BLaER1 (cell line): ENCODE measurements around the gene AKAP4.

Experiments used
- H3K27ac ChIP-seq: shearing (Covaris generic); formaldehyde crosslinking; 2 replicates; pipeline ENCODE4 v1.8.1; 2022
- H3K27me3 ChIP-seq: shearing (Covaris generic); formaldehyde crosslinking; 2 replicates; pipeline ENCODE4 v1.8.1; 2022
- H3K36me3 ChIP-seq: shearing (Covaris generic); formaldehyde crosslinking; 2 replicates; pipeline ENCODE4 v1.8.1; 2022
- H3K4me1 ChIP-seq: shearing (Covaris generic); formaldehyde crosslinking; 2 replicates; pipeline ENCODE4 v1.8.1; 2022
- H3K4me2 ChIP-seq: shearing (Covaris generic); formaldehyde crosslinking; 2 replicates; pipeline ENCODE4 v1.8.1; 2022
- H3K4me3 ChIP-seq: shearing (Covaris generic); formaldehyde crosslinking; 2 replicates; pipeline ENCODE4 v1.8.1; 2022
- H3K9ac ChIP-seq: shearing (Covaris generic); formaldehyde crosslinking; 2 replicates; pipeline ENCODE4 v1.8.1; 2022
- H3K9me3 ChIP-seq: shearing (Covaris generic); formaldehyde crosslinking; 2 replicates; pipeline ENCODE4 v1.8.1; 2022
- H4K20me1 ChIP-seq: shearing (Covaris generic); formaldehyde crosslinking; 2 replicates; pipeline ENCODE4 v1.8.1; 2022
- Cebpa-rat ChIP-seq: shearing (Covaris generic); IDR thresholded peaks from 2 replicates; pipeline ENCODE4 v1.8.1; 2022

The AKAP4 gene

GRCh38 chrX:50169717-50170116 is 31.1 kb downstream of the AKAP4 start:
- Histone ChIP-seq H3K4me1 (no peaks in the 10 kb centered on the region), H3K4me3 (no peak overlapping the region), H3K9ac (no peak overlapping the region), H3K27ac (no peak overlapping the region), H3K4me2 (no peak overlapping the region), H4K20me1 (peaks cover 6% of the 10 kb centered on the region; the same call in 1 of the 2 replicates), H3K27me3 (peaks cover 90% of the 10 kb centered on the region), H3K36me3 (no peaks in the 10 kb centered on the region), H3K9me3 (0 out of 2 replicates have a peak, but pooled peaks cover 5% of the 10 kb centered on the region)
- TF ChIP-seq Cebpa-rat, result no peak

GRCh38 chrX:50168241-50168687 is 32.5 kb downstream of the AKAP4 start:
- Histone ChIP-seq H3K36me3 (no peaks in the 10 kb centered on the region), H3K9ac (no peak overlapping the region), H3K4me3 (no peak overlapping the region), H3K4me1 (no peaks in the 10 kb centered on the region), H3K27ac (no peak overlapping the region), H3K4me2 (no peak overlapping the region), H3K27me3 (peaks cover 75% of the 10 kb centered on the region), H4K20me1 (peaks cover 6% of the 10 kb centered on the region; the same call in 1 of the 2 replicates), H3K9me3 (no peaks in the 10 kb centered on the region)
- no peak for TF ChIP-seq Cebpa-rat

GRCh38 chrX:50167366-50167765 is 33.4 kb downstream of the AKAP4 start:
- H3K27me3 ChIP-seq, result peaks cover 66% of the 10 kb centered on the region
- peaks cover 6% of the 10 kb centered on the region; the same call in 1 of the 2 replicates for H4K20me1 ChIP-seq
- no peaks in the 10 kb centered on the region for H3K4me1 ChIP-seq
- no peaks in the 10 kb centered on the region for H3K9me3 ChIP-seq
- no peak overlapping the region for H3K9ac ChIP-seq
- no peaks in the 10 kb centered on the region for H3K36me3 ChIP-seq
- TF ChIP-seq Cebpa-rat, result no peak
- H3K27ac ChIP-seq, result no peak overlapping the region
- no peak overlapping the region for H3K4me3 ChIP-seq
- no peak overlapping the region for H3K4me2 ChIP-seq

- Histone ChIP-seq H3K4me1 (no peaks in the 10 kb centered on the region), H3K4me3 (no peak overlapping the region), H3K27me3 (peaks cover 54% of the 10 kb centered on the region), H4K20me1 (peaks cover 6% of the 10 kb centered on the region; the same call in 1 of the 2 replicates), H3K9me3 (no peaks in the 10 kb centered on the region), H3K27ac (no peak overlapping the region), H3K4me2 (no peak overlapping the region), H3K9ac (no peak overlapping the region), H3K36me3 (no peaks in the 10 kb centered on the region)
- no peak for TF ChIP-seq Cebpa-rat
Measured at GRCh38 chrX:50165727-50166126, 35.1 kb downstream of the AKAP4 start.

GRCh38 chrX:50161127-50161526 is 39.7 kb downstream of the AKAP4 start:
- TF ChIP-seq Cebpa-rat, result no peak
- no peak overlapping the region for H3K4me2 ChIP-seq
- no peak overlapping the region for H3K9ac ChIP-seq
- peaks cover 2% of the 10 kb centered on the region; the same call in 1 of the 2 replicates for H3K9me3 ChIP-seq
- no peak overlapping the region for H3K27ac ChIP-seq
- no peaks in the 10 kb centered on the region for H3K4me1 ChIP-seq
- no peaks in the 10 kb centered on the region for H3K36me3 ChIP-seq
- peaks cover 5% of the 10 kb centered on the region; the same call in 1 of the 2 replicates for H4K20me1 ChIP-seq
- H3K4me3 ChIP-seq, result no peak overlapping the region
- H3K27me3 ChIP-seq, result peaks cover 45% of the 10 kb centered on the region

GRCh38 chrX:50158593-50158992 is 42.2 kb downstream of the AKAP4 start:
- Histone ChIP-seq H3K9ac (no peak overlapping the region), H3K4me3 (no peak overlapping the region), H3K4me1 (no peaks in the 10 kb centered on the region), H3K36me3 (no peaks in the 10 kb centered on the region), H3K27ac (no peak overlapping the region), H3K27me3 (peaks cover 42% of the 10 kb centered on the region), H3K4me2 (no peak overlapping the region), H3K9me3 (peaks cover 16% of the 10 kb centered on the region), H4K20me1 (no peaks in the 10 kb centered on the region)
- no peak for TF ChIP-seq Cebpa-rat

GRCh38 chrX:50157545-50158135 is 43.2 kb downstream of the AKAP4 start:
- H3K9ac ChIP-seq, result no peak overlapping the region
- no peaks in the 10 kb centered on the region for H3K4me1 ChIP-seq
- H3K36me3 ChIP-seq, result no peaks in the 10 kb centered on the region
- no peaks in the 10 kb centered on the region for H4K20me1 ChIP-seq
- H3K9me3 ChIP-seq, result peaks cover 17% of the 10 kb centered on the region
- H3K4me2 ChIP-seq, result no peak overlapping the region
- TF ChIP-seq Cebpa-rat, result no peak
- peaks cover 51% of the 10 kb centered on the region for H3K27me3 ChIP-seq
- H3K4me3 ChIP-seq, result no peak overlapping the region
- H3K27ac ChIP-seq, result no peak overlapping the region

- Histone ChIP-seq H3K27me3 (peaks cover 63% of the 10 kb centered on the region), H3K9me3 (peaks cover 17% of the 10 kb centered on the region), H4K20me1 (no peaks in the 10 kb centered on the region), H3K9ac (no peak overlapping the region), H3K36me3 (no peaks in the 10 kb centered on the region), H3K27ac (no peak overlapping the region), H3K4me1 (no peaks in the 10 kb centered on the region), H3K4me3 (no peak overlapping the region), H3K4me2 (no peak overlapping the region)
- no peak for TF ChIP-seq Cebpa-rat
Measured at GRCh38 chrX:50154429-50154828, 46.4 kb downstream of the AKAP4 start.

GRCh38 chrX:50152456-50152855 is 48.4 kb downstream of the AKAP4 start:
- Histone ChIP-seq H3K36me3 (no peaks in the 10 kb centered on the region), H3K4me3 (no peak overlapping the region), H3K4me1 (no peaks in the 10 kb centered on the region), H3K9ac (no peak overlapping the region), H3K27ac (no peak overlapping the region), H4K20me1 (no peaks in the 10 kb centered on the region), H3K27me3 (peaks cover 55% of the 10 kb centered on the region), H3K9me3 (peaks cover 17% of the 10 kb centered on the region), H3K4me2 (no peak overlapping the region)
- TF ChIP-seq Cebpa-rat, result no peak

- H3K4me3 ChIP-seq, result no peak overlapping the region
- H3K9ac ChIP-seq, result no peak overlapping the region
- H4K20me1 ChIP-seq, result no peaks in the 10 kb centered on the region
- H3K36me3 ChIP-seq, result no peaks in the 10 kb centered on the region
- no peak overlapping the region for H3K27ac ChIP-seq
- peaks cover 57% of the 10 kb centered on the region for H3K27me3 ChIP-seq
- TF ChIP-seq Cebpa-rat, result no peak
- H3K4me1 ChIP-seq, result peaks cover 12% of the 10 kb centered on the region; the same call in 1 of the 2 replicates
- no peak overlapping the region for H3K4me2 ChIP-seq
- H3K9me3 ChIP-seq, result no peaks in the 10 kb centered on the region
Measured at GRCh38 chrX:50147972-50148371, 52.8 kb downstream of the AKAP4 start.
